ENCODE results near the gene FGA. TPM values are rescaled to one million over a fixed set of nuclear protein-coding genes. Genes with fewer than 3 reads are reported as not detected.

Gene FGA
- total RNA-seq, 1 experiment from 2014 or later: not detected

DNA sequence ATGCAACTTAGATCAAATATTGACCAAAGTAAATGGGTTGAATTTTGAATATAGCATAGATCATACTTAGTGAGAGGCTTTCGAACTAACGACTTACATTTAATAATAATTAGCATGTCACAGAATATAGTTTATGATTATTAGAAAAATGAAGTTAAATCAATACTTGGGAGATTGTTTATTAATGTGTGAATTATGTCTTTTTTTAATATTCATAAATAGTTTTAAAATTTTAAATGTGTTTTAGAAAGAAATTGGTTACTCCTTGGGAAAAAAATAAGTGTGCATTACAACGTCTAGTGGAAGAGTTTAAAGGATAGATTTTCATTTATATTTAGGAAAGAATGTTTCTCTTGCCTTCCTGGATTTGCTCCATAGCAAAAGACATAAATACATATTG is 7.3 kb downstream of the FGA start:
- no peak for DNase-seq (ENCODE audit: low read depth)

DNA sequence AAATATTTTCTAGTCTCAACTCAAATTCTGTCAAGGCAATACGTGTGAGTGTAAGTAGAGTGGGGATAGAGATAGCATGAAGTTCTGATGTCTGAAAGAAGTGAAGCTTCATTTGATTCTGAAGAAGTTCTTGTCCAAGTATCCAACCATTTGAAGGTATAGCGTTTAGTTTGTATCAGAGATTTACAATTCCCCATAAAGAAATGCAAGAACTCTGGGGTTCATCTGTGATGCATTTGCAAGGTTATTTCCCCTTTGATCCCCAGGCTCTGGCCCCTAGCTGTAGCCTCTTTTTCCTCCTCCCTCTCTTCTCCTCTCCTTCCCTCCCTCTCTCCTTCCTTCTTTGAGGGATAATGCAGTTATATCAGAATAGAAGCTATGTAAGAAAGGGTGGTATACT is 7.8 kb downstream of the FGA start:
- no peak for DNase-seq (ENCODE audit: low read depth)

DNA sequence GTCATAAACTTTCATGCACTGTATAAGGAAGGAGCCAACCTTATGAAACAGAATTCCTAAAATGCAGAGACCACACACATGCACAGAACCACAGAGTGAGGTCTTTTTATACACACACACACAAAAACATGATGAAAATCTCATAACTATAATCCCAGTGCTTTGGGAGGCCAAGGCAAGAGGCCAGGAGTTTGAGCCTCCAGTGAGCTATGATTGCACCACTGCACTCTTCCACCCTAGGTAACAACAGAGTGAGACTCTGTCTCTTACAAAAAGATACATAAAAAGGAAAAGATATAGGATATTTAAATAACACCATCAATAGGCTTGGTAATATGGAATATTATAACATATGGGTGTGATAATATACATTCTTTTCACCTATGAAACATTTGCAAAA is 10.6 kb downstream of the FGA start:
- no peak for DNase-seq (ENCODE audit: low read depth)

DNA sequence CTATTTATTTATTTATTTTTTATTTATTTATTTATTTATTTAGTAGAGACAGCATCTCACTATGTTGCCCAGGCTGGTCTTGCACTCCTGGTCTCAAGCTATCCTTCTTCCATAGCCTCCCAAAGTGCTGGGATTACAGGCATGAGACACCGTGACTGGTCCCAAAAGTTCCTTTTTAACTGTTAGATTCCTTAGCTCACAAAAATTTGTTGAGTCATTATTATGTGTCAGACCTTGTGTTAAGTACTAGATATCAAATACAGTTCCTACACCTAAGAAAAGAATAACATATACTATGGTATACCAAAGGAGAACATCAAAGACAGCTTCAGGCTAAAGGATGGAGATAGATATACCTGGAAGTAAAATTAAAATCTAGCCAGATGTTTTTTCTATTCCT is 11.6 kb downstream of the FGA start:
- DNase-seq (ENCODE audit: low read depth): no peak

DNA sequence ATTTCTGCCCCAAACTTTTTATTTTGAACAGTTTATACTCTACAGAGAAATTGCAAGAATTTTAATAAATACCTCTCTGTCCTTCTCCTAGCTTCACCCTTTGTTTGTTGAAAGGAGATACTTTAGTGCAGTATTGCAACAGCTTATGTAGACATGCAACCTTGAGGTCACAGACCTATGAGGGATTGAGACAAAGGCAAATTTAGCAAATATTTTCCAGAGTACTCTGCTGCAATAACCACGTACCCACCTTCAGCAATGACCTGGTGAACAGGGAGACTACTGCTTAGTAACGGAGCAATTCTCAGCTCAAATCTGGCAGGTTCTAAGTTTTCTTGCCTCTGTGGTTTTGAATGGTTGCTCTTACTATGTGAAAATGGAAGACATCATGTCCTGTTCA is 13.2 kb downstream of the FGA start:
- no peak for DNase-seq (ENCODE audit: low read depth)

DNA sequence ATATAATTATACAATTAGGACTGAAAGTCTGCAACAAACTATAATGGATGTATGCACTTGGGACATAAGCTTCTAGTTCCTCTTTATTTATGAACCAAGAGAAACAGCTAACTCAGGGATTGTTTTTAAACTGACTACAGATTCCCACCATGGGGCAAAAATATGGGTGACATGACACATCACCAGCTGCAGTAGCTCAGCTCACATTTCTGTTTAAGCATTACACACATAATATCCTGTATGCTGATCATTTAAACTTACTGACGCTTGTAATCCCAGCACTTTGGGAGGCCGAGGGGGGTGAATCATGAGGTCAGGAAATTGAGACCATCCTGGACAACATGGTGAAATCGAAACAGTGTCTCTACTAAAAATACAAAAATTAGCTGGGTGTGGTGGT is 16.2 kb downstream of the FGA start:
- no peak for DNase-seq (ENCODE audit: low read depth)

DNA sequence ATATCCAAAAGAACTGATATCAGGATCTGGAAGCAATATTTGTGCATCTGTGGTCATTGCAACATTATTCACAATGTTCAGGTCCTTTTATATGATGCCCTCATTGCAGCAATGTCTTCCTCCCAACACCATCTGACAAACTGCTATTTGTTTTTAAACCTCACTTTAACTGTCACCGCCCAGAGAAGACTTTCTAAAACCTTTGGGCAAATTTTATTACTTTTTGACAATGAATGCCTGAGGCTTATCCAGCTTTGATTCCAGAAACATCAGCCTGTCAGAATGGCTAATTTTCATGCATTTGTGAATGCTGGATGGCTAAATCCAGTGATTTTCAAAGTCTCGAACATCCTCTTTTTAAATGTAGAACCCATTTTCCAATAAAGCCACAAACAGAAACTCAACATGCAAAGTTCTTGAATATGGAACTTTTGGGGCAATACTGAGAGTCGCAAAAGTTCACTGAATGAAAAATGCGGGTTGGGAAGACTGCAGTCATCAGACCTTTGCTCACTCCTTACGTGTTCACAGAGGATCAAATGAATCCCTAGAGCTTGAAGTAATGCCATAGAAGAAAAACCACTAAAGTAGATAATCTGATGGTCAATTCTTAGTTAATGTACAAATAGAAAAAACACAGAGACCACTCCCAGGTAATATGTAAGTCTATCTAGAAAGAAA is 17.2 kb downstream of the FGA start:
- no peak for DNase-seq (ENCODE audit: low read depth)

DNA sequence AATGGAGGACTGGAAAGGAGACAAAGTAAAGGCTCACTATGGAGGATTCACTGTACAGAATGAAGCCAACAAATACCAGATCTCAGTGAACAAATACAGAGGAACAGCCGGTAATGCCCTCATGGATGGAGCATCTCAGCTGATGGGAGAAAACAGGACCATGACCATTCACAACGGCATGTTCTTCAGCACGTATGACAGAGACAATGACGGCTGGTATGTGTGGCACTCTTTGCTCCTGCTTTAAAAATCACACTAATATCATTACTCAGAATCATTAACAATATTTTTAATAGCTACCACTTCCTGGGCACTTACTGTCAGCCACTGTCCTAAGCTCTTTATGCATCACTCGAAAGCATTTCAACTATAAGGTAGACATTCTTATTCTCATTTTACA is 21.0 kb downstream of the FGA start:
- no peak for DNase-seq (ENCODE audit: low read depth)

DNA sequence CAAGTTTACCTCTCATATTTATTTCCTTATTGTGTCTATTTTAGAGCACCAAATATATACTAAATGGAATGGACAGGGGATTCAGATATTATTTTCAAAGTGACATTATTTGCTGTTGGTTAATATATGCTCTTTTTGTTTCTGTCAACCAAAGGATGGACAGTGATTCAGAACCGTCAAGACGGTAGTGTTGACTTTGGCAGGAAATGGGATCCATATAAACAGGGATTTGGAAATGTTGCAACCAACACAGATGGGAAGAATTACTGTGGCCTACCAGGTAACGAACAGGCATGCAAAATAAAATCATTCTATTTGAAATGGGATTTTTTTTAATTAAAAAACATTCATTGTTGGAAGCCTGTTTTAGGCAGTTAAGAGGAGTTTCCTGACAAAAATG is 21.5 kb downstream of the FGA start:
- no peak for DNase-seq (ENCODE audit: low read depth)

DNA sequence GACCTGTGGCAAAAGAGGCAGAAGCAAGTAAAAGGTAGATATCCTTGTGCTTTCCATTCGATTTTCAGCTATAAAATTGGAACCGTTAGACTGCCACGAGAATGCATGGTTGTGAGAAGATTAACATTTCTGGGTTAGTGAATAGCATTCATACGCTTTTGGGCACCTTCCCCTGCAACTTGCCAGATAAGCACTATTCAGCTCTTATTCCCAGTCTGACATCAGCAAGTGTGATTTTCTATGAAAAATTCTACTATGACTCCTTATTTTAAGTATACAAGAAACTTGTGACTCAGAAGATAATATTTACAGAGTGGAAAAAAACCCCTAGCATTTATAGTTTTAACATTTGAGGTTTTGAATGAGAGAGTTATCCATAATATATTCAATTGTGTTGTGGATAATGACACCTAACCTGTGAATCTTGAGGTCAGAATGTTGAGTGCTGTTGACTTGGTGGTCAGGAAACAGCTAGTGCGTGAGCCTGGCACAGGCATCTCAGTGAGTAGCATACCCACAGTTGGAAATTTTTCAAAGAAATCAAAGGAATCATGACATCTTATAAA is 23.8 kb downstream of the FGA start:
- DNase-seq (ENCODE audit: low read depth): no peak

DNA sequence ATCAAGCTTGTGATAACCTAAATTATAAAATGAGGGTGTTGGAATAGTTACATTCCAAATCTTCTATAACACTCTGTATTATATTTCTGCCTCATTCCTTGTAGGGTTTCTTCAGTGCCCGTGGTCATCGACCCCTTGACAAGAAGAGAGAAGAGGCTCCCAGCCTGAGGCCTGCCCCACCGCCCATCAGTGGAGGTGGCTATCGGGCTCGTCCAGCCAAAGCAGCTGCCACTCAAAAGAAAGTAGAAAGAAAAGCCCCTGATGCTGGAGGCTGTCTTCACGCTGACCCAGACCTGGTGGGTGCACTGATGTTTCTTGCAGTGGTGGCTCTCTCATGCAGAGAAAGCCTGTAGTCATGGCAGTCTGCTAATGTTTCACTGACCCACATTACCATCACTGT is 24.8 kb downstream of the FGA start:
- no peak for DNase-seq (ENCODE audit: low read depth)

DNA sequence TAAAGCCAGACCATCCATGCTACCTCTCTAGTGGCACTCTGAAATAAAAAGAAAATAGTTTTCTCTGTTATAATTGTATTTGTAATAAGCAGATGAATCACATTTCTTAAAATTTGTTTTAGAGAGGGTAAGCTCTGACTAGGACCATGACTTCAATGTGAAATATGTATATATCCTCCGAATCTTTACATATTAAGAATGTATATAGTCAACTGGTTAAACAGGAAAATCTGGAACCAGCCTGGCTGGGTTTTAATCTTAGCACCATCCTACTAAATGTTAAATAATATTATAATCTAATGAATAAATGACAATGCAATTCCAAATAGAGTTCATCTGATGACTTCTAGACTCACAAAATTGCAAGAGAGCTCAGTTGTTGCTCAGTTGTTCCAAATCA is 26.2 kb downstream of the FGA start:
- DNase-seq (ENCODE audit: low read depth): no peak

DNA sequence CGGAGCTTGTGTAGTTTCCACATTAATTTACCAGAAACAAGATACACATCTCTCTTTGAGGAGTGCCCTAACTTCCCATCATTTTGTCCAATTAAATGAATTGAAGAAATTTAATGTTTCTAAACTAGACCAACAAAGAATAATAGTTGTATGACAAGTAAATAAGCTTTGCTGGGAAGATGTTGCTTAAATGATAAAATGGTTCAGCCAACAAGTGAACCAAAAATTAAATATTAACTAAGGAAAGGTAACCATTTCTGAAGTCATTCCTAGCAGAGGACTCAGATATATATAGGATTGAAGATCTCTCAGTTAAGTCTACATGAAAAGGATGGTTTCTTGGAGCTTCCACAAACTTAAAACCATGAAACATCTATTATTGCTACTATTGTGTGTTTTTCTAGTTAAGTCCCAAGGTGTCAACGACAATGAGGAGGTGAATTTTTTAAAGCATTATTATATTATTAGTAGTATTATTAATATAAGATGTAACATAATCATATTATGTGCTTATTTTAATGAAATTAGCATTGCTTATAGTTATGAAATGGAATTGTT is 27.8 kb downstream of the FGA start, which contains the start of gene FGB:
FGB (plus strand) TSS at position 315 of the 558 bp plus-strand sequence; CDS start at position 323, 8 bp downstream.
- no peak for DNase-seq (ENCODE audit: low read depth)

DNA sequence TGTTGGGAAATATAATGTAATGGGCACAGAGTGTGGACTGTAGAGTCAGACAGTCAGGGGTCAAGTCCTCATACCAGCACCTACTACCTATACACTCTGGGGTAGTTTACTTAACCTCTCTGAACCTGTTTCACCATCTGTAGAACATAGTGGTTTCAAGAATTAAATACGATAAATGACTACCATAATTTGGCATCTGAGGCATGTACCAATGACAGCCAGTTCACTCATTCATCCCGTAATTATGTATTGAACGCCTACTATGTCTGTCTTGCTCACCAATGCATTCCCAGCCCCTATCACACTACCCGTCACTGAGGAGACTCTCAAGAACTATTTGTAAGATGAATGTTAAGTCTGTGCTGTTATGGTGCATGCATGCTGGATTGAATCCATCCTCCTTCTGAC is 29.7 kb downstream of the FGA start:
- DNase-seq (ENCODE audit: low read depth): peak; percentile 30

DNA sequence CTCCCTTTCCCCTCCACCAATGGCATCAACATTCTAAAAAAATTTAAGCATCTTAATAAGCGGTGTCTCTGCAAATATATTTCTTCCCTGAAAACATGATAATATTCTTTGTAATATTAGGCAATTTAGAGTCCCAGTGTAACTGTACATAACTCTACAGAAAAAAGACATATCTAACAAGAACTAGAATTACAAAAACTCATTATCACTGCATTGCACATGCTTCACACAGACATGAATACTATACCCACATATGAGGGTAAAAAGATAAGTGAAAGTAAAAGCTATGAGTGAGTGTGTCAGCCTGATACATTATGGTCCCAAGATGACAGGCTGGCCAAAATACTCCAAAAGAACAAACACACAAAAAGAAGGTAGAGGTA is 30.1 kb downstream of the FGA start:
- DNase-seq (ENCODE audit: low read depth): no peak

DNA sequence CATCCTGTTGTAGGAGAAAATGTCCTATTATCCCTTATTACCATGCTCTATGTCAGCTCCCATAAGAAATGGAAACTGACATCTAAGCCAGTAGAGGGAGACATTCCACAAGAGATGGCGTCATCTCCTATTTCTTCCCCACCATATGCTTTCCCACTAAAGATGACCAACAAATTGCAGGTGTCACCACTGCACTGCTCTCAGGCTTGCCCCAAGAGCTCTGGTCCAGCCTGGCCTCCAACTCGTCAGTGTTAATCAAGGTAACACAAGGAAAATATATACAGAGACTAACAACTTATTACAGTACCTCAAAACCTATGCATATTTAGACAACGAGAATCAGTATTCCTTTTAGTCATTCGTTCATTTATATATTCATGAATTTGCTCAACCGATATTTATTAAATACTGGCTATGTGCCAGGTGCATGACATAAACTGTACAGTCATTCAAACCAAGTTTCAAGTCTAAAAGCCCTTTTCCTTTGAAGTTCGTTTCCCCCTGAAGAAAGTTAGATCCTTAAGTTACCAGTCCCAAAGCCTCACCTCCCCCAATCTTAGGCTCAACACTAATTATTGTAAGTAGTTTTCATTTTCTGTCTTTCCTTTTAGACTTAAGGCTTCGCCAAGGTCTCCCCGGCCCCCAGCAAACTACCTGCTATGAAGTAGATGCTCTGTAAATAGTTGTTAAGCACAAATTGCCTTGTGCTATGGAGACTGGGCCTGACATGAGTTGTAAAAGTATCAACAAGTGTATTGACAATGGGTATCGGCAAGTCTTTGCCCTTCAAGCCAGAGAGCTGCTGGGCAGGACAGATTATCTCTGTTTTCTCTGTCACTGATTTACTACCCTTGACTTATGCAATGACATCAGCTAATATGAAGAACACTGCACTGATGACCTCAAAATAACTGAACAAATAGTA is 30.8 kb downstream of the FGA start:
- peak; percentile 32 for DNase-seq (ENCODE audit: low read depth)

DNA sequence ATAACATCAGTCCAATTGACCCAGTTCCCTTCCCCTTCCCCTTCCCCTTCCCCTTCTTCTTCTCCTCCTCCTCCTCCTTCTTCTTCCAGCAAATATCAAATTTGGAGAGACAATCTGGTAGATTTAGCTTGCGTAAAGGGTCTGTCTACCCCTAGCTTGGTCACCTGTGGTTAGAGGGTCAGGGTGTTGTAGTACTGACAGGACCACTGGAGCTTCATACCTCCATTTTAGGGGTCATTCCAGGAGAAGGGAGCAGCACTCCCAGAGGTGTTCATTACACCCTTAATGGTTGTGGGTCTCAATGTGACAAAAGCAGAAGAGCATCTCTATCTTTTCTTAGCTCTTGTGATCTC is 31.4 kb downstream of the FGA start:
- no peak for DNase-seq (ENCODE audit: low read depth)

DNA sequence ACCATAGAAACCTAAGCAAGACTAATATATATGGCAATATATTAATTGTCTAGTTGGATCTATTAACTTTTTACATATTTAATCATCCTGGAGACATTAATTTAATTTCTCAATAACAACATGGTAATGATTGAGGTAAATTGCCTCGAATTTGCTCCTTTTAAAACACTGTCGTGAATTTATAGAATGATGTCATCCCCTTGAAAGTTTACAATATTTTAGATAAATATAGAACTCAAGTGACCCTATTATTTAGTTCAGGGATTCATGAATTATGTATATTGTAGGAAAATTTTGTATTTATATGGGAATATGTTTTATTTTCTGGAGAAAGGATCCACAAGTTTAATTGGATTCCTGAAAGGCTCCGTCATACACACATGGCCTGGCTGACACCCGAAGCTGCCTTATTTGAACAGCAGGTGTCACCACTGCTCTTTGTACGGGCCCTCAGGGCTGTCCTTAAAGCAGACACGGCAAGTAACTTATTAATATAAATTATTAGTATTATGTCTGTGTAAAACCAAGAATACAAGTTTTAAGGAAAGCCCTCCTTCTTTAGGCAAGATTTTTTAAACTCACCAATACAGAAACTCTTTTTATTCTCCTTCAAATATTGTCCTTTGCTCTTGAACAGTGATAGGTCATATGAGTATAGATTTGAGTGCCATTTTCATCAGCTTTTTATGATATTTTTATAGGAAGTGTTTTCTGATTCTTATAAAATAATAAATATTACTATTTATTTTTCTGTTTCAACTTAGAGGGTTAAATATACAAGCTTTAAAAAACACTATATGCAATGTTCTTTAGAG is 38.5 kb downstream of the FGA start:
- peak; percentile 62 for DNase-seq (ENCODE audit: low read depth)

DNA sequence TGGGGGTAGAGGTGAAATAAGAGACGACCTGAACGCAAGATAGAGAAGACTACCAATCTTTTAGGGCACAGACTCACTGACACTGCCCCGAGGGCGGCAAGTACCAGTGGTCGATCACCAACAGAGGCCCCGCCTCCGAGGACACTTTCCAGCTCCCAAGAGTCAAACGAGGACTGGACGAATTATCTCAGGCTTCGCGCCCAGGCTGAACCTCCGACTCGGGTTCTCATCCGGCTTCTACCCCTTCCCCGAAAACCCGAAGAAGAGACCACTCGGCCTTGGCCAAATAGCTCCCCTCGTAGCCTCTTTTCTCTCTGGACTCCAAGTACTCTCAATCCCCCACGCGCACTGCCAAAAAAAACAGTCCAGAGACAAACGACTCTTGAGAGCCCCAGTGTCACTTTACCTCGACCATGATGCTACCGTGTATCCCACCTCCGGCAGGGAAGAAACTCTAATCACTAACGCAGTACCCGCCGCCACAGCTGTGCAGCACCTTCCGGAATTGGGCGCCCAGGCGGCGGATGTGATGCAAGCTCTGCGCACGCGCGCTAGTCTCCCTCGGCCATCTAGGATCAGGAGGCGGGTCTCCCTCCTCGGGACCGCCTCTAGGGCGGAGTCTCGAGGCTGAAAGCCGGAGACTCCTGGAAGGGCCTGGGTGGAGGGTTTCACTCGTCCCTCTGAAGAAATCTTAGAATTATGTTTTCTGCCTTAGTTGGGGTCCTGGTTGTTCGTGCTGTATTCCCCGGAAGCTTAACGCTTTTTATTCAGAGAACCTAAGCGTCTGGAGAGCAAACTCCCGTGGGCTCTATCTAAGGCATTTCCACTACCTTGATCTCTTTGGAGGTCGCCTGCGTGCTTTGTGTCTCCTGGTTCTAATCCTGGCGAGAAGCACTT is 40.4 kb downstream of the FGA start, which contains the start of gene PLRG1:
PLRG1 (minus strand) TSS at position 507 of the 897 bp plus-strand sequence; CDS start at position 415, 92 bp downstream.
- peak; percentile 92 for DNase-seq (ENCODE audit: low read depth)

DNA sequence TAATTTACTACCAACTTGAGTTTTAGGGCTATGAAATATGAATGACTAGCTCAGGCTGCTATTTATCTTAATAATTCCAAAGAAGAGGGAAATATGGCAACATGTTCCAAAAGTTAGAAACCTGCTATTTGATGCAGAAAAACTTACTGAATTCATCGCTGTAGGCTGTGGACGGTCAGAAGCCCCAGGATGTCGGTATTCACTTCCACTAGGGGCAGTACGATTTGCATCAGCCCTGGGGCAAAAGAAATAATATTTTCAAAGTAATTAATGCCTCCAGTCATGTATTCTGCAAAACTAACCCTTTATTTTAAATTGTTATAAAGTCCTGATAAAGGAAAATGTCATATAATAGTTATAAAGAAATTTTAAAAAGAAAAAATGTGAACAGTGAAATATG is 44.9 kb downstream of the FGA start:
- no peak for DNase-seq (ENCODE audit: low read depth)

All from Daoy (cell line).